SW 1271 (cell line): ENCODE data around the gene ISYNA1.

ENCODE experiments used
- DNase-seq, 2 experiments: peaks; one replicate each; lab custom pipeline; 2025; lab: John Stamatoyannopoulos, UW

The ISYNA1 gene

DNA sequence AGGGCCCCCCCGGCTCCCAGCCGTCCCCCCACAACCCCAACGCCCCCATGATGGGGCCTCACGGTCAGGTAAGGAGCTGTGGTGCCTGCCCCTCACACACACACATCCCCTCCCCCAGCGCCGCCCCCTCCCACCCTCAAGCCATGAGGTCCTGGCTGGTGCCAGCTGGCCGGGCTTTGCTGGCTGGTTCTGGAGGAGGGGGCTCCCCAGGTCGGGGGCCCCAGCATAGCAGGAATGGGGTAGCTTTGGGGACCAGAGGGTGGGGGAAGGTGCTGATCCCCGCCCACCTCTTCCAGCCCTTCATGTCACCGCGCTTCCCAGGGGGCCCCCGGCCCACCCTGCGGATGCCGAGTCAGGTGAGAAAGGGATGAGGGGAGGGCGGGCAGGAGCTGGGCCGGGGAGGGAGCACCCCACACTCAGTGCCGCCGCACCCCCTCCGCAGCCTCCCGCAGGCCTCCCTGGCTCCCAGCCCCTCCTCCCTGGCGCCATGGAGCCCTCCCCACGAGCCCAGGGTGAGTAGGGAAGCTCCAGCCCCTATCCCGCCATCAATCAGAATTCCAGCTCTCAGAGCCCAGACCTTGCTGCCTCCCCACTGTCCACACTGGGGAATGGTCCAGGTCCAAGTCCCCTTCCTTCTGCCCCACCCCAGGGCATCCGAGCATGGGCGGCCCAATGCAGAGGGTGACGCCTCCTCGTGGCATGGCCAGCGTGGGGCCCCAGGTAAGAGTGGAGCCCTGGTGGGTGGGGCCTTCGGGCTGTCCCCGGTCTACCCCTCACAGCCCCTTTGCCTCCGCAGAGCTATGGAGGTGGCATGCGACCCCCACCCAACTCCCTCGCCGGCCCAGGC lies 6.4 kb downstream of the ISYNA1 start:
- no peak for DNase-seq

DNA sequence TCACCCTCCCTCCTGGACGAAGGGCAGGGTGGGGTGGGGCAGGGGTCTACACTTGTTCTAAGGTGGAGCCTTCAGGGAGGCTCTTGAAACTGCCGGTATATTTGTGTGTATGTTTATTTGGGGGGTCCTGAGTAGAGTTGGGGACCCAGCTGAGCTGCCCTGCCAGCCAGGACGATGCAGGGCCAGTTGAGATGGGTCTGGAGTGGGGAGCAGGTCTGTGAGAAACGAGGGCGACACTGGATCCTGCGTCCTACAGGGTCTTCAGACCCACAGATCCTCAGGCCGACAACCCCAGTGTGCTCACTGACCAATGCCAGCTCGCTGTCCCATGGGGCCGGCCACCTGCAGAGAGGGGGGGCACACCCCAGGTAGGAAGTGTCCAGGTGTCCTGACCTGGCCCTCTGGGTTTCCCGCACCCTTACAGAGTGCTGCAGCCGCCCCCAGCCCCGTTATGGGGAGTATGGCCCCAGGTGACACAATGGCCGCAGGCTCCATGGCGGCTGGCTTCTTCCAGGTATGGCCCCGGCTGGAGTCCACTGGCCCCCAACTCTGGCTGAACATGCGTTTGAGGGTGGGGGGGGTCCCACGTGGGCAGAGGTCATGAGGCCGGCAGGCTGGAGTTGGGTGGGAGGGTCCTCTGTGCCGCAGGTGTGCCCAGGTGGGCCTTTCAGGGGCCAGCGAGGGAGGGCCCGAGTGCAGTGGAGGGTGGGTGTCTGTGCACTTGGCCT lies 7.4 kb downstream of the ISYNA1 start:
- no peak for DNase-seq

DNA sequence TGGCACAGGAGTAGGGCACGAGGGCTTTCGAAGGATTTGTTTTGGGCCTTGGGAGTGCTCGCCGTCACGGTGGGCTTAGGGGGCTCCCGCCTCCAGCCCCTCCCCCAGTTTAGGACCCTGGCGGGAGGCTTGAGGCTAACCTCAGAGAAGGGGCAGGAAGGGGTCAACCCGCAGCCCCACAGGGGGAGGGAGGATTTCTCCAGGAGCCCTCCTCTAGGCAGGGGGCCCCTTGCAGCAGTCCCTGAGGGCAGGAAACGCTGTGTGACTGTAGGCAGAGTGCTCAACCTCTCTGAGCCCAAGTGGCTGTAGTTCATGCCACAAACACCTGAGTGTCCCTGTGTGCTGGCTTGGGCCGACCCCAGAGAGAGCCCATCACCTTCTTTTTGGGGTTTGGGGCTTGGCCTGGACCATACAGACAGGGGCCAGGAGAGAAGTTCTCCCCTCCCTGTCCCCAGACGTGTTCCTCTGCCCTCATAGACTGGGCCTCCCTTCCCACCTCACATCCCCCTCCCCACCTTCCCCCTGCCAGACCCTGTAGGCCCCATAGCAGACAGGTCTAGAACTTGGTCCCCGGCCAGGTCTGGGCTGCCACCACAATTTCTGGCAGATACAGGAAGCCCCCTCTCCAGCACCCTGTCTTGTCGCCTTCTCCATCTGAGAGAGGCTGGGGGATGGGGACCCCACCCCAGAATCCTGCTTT lies 8.1 kb downstream of the ISYNA1 start:
- DNase-seq = no peak

DNA sequence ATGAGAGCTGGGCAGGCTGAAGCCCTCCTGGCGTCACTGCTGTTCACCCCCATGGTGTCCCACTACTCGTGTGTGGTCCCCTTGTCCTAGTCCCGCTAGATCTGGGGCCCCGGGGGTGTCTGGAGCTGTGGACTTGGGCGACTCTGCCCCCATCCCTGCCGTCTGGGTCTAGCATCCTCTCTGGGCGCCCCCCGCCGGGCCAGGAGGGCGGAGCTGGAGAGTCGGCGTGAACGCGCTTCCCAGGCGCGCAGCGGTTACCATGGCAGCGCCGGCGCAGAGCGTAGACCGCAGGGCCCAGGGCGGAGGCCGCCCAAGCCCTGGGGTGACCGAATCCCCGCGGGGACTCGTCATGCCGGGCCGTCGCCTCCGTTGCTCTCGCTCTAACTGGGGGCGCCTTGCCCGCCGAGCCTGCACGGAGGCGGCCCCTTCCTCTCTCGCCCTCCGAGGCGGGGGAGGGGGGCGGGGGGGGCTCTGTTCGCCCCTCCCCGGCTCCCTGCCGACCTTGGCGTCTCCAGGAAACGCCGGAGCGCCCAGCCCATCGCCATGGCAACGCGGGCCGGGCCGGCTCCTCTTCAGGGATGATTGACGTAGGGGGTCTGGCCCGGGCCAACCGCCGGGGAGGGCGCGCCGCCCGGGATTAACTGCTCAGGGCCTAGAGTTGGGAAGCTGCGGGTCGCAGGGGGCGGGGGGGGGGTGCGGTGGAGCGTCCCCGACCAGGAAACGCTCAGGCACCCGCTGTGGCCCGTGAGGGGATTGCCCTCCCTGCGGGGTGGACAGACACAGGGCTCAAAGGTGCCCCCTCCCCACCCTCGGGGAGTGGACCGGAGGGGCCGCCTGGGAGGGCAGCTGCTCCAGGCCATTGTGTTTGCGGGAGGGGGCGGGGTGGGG lies 8.9 kb downstream of the ISYNA1 start:
- DNase-seq = peak; percentile 80 to 85

- DNase-seq = peak in 1 of 2 experiments; percentile 29
These were observed 9.7 kb downstream of the ISYNA1 start for GRCh38 chr19:18428173-18428786.

DNA sequence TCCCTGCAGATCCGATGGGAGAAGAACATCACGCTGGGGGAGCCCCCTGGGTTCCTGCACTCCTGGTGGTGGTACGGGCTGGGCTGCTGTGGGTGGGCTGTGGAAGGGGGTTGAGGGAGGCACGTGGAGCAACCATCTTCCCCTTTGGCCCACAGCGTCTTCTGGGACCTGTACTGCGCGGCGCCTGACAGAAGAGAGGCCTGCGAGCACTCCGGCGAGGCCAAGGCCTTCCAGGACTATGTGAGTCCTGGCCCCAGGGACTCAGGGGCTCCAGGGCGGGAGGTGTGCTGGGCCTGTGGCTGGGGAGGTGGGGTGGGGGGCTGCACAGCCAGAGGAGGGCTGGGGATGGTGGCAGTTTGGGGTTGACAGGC lies 10.2 kb downstream of the ISYNA1 start:
- no peak for DNase-seq

DNA sequence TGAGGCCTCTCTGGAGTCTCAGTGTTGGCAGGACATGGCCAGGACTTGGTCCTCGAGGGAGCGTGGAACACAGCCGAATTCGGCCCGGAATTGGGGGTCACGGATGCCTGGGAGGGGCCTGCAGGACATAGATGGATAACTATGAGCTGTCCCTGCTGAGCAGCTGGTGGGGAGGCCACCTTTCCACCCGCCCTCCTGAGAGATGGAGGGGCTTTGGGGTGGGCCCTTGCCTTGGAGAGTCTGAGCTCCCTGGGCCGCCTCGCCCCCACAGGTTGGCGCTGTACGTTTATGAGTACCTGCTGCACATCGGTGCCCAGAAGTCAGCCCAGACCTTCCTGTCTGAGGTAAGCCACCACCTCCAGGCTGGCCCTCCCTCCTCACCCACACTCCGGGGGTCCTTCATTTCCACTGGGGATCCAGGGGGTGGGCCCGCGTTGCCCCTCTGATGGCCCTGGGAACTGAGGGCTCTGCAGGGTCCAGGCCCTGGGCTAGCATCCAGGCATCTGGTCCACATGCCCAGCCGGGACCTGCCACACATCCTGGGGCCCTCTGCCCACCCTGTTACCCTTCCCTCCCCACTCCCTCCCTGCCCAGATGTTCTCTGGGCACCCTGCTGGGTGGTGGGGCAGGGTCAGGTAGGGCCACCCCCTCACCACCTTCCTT lies 10.7 kb downstream of the ISYNA1 start:
- DNase-seq = no peak

- DNase-seq = no peak
These were observed 11.5 kb downstream of the ISYNA1 start for GRCh38 chr19:18426416-18426767.

DNA sequence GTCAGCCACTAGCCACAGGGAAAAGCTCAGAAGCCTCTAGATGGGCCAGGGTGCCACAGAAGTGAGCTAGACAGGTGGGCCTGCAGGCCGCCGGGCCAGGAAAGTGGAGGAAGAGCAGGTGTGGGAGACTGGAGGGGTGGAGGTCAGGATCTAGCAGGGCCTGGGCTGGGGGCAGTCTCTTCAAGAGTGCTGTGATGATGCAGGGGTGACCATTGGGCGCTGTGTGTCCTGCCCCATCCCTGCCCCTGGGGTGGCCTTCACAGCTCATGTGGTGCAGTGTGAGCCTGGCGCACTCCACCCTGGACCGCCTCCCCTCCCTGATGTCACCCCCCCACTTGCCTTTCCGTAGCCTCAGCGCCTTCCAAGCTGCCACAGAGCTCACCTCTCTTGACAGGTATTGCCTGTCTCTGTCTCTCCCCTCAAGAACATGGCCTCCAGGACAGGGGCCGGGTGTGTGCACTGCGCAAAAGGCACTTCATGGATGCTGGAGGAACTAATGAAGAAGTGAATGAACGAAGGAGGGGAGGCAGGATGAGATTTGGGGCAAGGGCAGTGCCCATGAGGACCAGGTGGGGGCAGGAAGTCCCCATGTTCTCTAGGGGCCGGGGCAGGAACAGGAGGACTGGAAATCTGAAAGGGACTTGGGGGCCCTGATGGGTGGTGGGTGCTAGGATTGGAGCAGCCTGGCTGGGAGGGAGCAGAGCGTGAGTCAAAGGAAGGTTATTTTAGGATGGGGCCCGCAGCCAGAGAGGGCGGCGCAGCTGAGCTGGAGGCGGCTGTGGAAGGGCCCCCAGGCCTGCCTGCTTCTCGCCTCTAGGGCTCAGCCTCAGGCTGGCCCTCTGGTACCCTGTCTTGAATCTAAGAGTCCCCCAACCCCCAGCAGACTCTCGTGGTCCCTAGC lies 12.2 kb downstream of the ISYNA1 start:
- DNase-seq = no peak

DNA sequence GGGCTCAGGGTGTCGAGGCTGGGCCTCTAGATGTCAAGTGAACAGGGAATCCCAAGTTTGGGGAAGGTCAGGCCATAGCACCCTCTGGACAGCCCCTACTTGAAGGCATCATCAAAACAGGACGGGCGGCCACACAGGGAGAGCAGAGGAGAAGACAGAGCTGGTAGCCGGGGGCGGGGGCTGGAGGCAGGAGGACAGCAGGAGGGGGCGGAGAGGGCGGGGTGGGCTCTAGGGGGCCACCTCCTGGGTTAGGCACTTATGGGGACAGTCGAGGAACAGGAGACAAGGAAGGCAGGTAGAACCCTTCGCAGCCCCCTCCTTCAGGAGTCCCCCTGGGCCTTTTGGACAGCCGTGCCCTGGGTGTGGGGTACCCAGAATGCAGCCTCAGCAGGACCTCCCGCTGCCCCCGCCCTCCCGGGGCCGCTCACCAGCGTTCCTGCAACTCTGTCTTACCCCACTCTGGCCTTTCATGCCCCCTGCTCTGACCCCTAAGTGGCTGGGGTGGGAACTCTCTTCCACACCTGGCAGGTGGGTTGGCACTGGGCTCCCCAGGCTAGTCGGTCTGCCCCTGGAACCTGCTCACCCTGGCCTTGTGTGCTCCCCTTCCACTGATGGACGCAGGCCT lies 12.9 kb downstream of the ISYNA1 start:
- no peak for DNase-seq

- no peak for DNase-seq
These were observed 13.6 kb downstream of the ISYNA1 start for GRCh38 chr19:18424122-18424889.

GRCh38 chr19:18423258-18424020 lies 14.5 kb downstream of the ISYNA1 start:
- no peak for DNase-seq

GRCh38 chr19:18422530-18423191 lies 15.3 kb downstream of the ISYNA1 start:
- no peak for DNase-seq

DNA sequence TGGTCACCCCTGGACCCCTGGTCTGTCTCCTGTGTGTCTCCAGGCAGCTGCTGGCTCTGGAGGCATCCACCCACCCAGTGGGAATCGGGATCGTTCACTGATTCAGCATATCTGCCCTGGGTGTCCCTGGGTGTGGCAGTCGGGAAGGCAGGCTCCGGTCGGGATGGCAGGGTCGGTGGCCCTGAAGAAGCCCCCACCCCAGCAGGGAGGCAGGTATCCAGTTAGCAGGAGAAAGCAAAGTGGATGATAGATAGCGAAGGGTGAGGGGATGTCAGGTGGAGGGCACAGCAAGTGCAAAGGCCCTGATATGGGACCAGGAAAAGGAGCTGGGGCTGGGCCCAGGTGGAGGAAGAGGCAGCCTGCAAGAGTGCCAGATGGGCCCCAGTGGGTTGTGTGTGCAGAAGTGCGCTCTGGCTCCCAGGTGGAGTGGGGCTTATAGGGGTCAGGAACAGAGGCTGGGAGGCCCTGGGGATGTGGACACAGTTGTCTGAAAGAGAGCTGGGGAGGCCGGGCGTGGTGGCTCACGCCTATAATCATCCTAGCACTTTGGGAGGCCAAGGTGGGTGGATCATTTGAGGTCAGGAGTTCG lies 16.5 kb downstream of the ISYNA1 start:
- no peak for DNase-seq

- no peak for DNase-seq
These were observed 17.0 kb downstream of the ISYNA1 start for GRCh38 chr19:18420930-18421329.

DNA sequence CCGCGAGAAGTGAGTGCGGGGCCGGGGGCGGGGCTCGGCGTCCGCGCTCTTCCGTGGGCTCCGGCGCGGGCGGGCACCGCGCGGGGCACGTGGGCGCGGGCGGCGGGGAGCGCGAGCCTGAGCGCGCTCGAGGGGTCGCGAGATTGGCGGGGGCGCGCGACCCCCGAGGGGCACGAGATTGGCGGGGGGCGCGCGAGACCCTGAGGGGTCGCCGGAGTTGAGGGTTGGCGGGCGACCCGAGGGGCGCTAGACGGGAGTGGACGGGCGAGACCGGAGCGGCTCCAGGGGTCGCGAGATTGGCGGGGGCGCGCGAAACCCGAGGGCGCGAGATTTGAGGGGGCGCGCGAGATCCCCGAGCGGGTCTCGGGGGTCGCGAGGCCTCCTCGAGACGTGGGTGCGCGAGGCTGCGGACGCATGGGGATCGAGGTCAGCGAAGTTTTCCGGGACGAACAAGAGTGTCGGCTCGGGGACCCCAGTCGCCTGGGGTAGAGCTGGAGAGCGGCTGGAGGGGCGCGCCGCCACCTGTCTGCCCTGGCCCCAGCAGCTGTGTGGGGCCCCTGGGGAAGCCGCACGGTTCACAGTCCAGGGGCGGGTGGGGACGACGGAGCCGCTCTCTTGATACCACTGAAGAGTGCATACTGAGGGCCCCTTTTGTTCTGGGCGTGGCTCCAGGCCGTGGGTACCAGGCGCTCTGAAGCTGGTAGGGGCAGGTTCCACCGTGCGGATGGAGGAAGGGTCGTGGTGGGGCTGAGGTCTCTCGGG lies 18.1 kb downstream of the ISYNA1 start:
- no peak for DNase-seq
